Measurements from ENCODE around the gene NBL1.
"Not testable (repeated sequence)": the region's sequence is repeated elsewhere in the genome, so short reads cannot be mapped to it uniquely, and the experiment has no call there.

The NBL1 gene

DNA sequence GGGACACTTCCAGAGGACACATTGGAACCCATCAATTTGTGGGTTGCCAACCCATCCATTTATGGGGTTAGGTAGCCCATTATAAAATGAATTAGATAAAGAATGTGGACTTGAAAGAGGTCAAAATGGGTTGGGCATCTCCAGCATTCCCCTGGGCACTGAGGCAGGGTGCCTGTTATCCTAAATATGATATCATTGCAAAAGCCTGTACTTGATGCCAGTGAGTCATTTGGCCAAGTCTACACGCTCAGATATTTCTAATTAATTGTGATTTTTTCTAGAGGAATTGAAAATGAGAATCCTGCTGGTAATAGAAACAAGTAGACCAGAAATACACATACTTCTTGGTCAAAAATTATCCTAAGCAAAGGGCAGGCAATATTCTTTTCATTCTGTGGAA is 21.9 kb upstream of the NBL1 start:
- DNase-seq: no peak

DNA sequence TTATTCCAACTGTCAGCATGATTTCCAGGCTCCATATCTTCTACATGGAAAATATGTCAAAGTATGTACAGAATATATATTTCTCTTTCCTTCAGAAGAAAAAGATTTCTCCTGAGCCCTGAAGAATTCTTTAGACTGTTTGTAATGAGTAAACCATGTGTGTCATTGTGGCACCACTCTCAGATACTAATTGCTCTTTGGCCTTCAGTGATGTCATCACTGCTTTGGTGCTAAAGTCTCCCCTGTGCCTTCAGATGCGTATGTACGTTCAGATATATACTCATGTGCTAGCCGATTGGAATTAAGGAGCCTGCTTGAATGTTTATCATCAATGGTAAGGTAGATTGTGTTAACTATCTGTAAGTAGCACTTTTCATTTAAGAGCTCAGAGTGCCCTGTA is 20.6 kb upstream of the NBL1 start:
- no peak for DNase-seq

DNA sequence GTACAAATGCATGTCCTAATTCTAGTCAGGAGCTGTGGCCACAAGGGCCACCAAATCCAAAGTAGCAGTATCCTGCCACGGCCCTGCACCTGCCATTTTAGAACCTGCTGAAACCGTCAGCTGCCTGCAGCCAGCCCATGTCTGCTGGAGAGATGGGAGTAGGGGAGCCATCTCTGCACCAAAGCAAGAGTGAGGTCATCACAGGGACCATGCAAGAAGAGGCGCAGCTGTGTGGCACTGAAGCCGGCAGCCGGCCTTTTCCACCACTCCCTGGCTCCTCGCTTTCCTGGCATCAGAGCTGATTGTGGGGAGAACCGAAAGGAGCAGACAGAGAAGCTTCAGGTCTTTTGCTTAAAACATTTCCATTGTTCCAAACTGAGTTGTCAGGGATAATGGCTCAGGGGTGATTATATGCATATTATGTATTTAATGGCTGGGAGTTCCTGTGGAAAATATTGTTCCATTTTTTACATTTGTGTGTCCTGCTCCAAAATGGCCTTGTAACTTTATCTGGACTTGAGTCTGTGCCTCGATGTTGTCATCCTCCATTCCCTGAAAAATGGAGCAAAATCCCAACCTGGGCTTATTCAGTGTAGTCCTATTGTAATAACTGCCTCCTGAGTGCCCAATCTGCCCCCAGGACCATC is 18.7 kb upstream of the NBL1 start:
- DNase-seq: no peak

DNA sequence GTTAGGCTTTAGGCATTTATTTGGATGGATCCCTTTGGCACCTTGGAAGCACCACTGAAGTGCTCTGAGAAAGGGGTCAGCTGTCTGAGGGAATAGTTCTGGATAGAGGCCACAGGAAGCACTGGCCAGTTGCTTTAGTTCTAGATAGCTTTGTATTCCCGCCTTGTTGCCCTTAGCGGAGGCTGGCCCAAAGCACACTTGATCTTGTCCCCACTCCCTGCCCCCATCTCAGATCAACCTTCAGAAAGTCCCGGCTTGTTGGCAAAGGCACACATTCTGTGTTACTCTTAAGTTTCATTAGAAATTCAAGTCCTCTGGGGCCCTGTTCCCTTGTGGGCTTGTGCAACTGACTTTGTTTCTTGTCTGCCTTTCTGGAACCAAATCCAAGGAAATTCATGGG is 15.2 kb upstream of the NBL1 start:
- no peak for DNase-seq

DNA sequence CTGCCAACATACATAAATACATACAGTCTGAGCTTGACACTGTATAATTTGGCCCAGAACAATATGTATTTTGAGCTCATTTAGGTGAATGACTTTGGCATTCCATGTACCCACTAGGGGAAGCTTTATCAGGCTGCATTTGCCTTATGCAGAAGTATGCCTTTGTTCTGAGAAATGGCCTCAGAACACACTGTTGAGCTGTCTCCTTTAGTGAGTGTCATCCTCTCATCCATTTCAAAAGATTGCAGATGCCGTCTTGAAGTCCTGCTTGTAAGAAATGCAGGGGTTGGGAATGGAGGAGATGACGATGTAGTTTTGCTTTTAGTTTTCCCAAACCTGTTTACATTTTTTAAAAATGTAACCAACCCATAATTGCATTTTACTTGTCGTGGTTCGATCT is 14.8 kb upstream of the NBL1 start:
- DNase-seq: no peak

DNA sequence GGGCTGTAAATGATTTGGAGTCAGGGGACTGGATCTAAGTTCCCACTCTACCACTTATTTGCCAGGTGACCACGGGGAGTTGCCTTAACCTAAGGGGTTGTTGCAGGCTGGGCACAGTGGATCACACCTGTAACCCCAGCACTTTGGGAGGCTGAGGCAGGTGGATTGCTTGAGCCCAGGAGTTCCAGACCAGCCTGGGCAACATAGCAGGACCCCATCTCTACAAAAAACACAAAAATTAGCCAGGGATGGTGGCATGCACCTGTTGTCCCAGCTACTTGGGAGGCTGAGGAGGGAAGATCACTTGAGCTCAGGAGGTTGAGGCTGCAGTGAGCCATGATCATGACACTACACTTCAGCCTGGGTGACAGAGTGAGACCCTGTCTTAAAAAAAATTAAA is 13.9 kb upstream of the NBL1 start:
- not testable (repeated sequence) for DNase-seq

DNA sequence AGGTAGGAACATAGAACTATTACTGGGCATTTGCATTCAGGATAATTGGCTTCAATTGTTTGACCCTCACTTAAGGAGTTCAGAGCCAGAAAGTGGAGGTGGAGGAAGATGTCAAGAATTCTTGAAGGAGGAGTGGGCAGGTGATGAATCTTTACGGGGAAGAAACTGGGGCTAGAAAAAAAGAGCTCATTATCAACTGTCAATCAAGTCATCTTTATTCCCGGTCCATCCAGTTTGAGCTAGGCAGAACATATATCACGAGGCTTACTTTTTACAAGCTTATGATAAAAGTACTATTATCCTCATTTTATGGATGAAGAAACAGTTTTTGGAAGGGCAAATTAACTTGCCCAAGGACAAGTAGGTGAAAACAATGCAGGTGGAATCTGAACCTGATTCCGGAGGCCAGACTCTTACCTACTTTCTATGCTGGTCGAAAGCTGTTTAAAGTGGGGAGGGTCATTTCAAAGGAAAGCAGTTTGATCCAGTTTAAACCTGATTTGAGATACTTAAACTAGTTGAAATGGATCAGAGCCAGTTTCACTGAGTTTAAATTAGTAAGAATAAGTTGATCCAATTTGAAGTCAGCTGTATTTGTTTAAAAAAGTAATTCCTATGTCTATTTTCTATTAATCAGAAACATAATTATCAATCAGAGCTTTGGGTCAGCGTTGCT is 13.3 kb upstream of the NBL1 start:
- no peak for DNase-seq

DNA sequence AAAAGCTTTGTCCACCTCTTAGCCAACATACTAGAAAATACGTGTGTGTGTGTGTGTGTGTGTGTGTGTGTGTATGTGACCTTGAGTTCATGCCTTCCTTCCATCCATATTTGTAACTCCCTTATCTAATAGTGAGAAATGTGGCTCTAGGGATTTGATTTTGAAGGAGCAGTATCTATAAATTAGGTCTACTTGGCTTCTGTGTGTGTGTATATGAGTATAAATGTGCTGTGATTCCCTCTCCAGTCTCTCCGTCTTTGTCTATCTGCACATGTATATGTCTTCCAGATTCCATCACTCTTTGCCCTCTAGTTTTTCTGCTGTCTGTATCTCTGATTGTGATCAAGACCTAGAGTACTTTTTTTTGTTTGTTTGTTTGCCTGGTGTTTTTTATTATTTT is 11.9 kb upstream of the NBL1 start:
- no peak for DNase-seq

DNA sequence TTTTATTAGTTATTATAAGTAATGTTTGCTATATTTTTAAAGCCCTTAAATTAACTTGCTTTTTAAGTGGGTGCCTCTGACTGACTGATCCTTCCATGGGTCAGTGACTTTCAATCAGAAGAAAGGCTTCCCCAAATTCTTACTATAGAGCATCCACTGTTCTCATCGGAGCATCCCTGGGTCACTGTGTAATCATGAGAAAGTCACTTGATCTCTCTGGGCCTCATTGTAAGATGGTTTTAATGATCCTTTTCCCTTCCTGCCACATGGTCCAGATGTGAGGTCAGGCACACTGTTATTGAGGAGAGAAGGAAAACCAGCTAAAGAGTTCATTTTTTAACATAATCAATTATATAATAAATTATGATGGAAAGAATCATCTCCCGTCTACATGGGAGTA is 11.0 kb upstream of the NBL1 start:
- DNase-seq: no peak

DNA sequence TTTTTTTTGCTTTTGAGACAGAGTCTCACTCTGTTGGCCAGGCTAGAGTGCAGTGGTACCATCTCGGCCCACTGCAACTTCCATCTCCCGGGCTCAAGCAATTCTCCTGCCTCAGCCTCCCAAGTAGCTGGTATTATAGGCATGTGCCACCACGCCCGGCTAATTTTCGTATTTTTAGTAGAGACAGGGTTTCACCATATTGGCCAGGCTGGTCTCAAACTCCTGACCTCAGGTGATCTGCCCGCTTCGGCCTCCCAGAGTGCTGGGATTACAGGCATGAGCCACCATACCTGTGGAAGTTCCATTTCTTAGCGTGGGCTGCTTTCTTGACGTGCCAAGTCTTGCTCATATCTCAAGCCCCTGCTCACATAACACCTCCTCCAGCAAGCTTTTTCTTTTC is 9.0 kb upstream of the NBL1 start:
- DNase-seq: not testable (repeated sequence)

DNA sequence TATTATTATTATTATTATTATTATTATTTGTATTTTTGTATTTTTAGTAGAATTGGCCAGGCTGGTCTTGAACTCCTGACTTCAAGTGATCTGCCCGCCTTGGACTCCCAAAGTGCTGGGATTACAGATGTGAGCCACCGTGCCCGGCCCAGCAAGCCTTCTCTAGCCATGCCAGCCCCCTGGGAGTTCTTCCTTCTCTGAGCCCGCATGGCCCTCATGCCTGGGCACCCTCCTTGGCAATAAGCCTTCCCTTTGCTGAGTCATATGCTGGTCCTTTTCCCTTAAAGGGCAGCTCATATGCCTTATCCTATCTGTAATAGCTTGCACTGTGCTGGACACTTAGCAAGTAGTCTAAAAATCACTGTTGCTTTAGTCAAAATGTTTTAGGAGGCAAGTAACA is 8.5 kb upstream of the NBL1 start:
- DNase-seq: no peak

DNA sequence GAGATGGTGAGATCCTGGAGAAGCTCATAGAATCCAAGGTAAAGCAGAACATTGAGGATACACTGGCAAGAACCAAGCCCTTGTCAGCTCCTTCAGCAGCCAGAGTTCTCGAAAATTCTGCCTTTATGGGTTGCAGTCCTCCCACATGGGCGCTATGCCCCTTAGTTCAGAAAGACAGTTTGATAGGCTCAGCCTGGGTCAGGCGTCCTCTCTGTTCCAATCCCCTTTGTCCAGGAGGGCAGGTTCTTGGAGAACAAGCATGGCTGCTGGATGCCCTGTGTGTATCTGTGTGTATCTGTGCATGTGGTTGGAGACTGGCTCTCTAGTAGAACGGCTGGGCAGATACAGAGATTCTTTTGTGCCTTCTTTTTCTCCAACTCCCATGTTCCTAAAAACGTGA is 8.0 kb upstream of the NBL1 start:
- DNase-seq: no peak

DNA sequence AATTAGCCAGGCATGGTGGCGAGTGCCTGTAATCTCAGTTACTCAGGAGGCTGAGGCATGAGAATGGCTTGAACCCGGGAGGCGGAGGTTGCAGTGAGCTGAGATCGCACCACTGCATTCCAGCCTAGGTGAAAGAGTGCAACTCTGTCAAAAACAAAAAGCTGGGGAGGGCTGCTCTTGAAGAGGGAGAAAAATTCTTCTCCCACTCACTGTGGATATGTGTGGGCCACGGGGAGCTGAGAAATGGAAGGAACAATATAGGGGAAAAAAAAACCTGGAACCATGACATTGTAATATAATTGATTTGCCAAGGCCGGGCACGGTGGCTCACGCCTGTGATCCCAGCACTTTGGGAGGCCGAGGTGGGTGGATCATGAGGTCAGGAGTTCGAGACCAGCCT is 7.4 kb upstream of the NBL1 start:
- DNase-seq: not testable (repeated sequence)

DNA sequence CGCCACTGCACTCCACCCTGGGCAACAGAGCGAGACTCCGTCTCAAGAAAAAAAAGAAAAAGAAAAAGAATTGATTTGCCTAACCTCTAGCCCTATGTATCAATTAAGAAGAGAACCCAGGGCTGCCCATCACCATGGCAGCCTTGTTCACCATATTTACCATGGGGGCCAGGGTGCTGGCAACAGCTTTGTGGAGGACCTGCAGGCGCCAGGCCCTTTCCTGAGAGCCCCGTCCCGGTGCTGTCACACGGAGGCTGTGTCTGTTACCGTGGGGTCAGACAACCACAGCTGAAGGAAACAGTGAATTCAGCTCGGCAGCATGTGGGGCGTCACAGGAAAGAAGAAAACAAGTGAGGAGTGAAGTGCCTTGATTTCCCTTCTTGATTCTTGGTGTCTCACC is 6.5 kb upstream of the NBL1 start:
- DNase-seq: no peak

DNA sequence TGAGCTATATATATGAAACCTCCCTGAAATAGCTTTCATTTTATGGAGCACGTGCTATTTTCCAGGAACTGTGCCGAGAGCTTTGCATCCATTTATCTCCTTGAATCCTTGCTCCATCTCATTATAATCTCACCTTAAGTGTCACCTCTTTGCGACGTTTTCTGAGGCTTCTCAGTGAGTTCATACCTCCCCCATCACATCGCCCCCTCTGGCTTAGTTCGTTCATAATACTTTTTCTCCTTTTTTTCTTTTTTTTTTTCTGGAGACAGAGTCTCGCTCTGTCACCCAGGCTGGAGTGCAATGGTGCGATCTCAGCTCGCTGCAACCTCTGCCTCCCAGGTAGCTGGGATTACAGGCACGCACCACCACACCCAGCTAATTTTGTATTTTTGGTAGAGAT is 4.9 kb upstream of the NBL1 start:
- not testable (repeated sequence) for DNase-seq

DNA sequence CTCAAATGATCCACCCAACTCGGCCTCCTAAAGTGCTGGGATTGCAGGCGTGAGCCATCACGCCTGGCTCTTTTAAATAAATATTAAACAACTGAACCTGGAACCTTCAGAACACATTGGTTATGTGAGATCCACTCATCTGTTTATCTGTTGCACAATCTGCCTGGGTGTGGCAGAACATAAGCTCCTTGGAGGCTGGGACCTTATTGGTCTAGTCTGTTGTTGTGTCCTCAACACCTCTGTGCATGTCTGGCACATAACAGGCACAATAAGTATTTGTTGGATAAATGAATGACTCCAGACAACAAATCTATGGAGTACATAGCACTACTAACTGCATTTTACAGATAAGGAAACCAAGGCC is 4.1 kb upstream of the NBL1 start:
- no peak for DNase-seq

DNA sequence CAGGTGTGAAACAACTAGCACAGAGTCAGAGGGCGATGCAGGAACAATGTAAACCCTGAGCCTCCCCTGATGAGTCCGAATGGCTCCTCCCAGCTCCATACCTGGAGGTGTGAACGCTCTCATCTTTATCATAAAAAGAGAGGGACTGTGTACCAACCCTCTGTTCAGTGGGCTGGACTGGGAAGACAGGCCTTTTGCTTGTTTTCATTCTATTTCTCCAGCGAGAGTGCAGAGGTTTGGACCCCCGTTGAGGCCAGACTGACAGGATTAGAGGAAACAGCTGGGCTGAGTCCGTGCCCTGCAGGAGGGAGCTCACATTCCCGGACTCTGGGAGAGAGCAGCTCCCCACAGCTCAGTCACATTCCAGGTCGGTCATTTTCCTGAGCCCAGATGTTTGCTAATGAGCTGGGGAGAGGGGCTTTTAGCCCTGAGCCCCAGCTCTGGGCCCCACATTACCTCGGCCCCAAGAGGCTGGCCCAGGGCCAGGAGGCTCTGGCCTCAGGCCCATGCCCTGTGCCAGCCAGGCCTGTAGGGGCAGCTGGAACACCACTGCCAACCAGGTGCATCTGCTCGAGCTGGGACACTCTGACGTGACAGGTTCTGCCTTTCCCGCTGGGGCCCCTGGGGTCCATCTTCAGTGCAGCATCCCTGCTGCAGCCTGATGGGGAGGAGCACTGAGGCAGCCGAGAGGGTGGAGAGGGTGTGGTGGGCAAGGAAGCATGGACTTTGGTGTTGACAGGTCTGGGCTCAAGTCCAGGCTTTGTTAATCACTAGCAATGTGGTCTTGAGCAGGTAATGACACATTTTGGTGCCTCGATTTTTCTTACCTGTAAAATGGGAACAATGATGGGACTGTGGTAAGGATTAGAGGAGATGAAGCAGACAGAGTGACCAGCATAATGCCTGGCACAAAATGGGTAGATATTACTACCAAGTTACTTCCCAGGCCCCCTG is 3.5 kb upstream of the NBL1 start:
- DNase-seq: no peak

DNA sequence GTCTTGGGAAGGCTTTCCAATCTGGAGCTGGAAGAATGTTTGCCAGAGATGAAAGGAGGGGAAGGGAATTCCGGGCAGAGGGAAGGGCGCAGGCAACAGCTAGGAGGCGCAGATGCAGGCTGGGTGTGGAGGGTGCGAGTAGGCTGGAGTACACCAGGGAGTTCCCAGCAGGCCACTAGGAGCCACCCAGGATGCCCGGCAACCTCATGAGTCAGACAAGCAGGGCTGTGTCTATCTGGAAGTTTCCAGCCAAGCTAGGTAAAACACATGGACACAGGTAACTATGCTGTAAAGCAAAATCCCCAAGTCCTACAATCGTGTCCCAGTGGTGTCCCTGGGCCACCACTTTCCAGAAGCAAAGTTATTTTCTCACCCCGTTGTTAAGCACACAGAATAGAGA is 990 bp upstream of the NBL1 start:
- DNase-seq: no peak

DNA sequence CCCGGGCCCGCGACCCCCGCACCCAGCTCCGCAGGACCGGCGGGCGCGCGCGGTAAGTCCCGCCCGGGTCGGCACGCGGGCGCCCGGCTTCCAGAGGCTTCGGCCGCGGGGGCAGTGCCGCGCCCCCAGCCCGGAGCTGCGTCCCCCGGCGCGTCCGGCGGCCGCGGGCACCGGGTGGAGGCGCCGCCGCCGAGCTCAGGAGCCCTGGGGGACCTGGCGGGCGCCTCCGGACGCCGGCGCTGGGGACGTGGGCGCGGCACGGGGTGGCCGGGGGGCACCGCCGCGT is 227 bp downstream of the NBL1 start:
- DNase-seq: peak in 1 of 4 experiments; percentile 32

DNA sequence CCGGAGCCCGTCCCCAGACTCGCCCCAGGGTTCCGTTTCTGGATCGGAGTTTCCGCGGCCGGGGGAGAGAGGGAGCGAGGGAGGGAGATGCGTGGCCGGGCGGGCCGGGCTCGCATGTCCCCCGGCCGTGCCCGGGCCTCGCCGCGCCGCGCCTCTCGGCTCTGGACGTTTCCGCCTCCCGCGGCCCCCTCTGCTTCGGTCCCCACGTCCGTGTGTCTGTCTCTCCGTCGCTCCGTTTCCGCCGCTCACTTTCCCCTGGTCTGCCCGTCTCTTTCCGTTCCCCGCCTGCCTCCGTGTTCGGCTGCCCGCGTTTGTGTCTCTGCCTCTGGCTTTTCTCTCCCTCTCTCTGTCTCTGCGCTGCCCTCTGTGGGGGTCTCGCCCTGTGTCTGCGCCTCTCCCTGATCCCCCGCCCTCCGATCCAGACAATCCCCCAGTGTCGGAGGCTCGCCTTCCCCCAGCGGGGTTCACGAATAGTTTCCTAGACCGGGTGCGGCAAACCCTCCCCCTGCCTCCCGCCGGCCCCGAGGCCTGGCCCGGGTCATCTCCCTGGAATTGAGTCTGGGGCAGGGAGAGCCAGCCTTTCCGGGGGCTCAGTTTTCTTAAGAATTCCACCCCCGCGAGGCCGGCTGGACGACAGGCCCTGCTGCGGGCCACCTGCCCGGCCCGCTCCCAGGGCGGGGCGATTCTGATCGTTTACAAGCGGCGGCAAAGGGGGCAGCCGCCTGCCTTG is 735 bp downstream of the NBL1 start:
- peak in 3 of 4 experiments; percentile 32 to 60 (median 43) for DNase-seq

DNA sequence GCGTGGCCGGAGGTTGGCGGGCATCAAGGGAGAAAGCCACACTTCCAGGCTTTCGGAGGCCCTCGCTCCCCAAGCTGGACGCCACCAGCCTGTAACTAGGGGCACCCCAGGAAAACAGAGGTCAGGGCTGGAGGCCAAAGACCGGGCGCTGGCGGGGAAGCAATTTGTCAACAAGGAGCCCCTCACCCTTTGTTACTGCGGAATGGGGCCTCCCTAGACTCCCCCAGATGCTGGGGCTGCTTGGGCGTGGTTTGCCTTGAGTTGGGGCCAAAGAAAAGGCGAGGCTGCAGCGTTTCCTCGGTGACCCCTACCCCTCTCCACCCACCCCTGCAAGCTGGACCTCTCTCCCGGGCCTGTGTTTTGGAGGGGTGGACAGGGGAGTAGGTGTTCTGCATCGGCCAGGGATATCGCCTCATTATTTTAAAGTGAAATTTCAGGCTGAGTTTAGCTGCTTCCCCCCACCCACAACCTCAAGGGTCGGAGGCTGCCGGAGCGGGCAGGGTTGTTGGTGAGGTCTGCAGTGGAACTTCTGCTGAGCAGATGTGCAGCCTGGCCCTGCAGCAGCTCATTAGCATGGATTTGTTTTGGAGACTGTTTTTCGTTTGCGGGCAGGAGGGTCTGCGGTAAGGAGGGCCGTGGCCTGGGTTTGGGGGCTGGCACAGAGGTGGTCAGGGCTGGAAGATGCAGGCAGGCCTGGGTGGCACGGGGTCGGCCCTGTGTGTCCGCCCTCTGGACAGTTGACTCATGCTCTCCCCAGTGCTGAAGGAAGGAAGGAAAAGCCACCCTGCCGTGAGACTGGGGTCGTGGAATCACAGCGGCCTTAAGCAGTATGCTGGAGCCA is 1.5 kb downstream of the NBL1 start:
- peak in 2 of 4 experiments; percentile 13 to 24 for DNase-seq

Data from suppressor macrophage (primary cell).